GM15510 (cell line): ENCODE results near the gene MXRA8.

ENCODE experiments used
- POLR2A ChIP-seq: IDR thresholded peaks from 3 replicates; pipeline ENCODE4 v1.6.1; 2011; ENCODE audit warnings: borderline replicate concordance; ENCODE audit not compliant: insufficient read length; ENCODE audit errors: extremely low read depth

Gene MXRA8

DNA sequence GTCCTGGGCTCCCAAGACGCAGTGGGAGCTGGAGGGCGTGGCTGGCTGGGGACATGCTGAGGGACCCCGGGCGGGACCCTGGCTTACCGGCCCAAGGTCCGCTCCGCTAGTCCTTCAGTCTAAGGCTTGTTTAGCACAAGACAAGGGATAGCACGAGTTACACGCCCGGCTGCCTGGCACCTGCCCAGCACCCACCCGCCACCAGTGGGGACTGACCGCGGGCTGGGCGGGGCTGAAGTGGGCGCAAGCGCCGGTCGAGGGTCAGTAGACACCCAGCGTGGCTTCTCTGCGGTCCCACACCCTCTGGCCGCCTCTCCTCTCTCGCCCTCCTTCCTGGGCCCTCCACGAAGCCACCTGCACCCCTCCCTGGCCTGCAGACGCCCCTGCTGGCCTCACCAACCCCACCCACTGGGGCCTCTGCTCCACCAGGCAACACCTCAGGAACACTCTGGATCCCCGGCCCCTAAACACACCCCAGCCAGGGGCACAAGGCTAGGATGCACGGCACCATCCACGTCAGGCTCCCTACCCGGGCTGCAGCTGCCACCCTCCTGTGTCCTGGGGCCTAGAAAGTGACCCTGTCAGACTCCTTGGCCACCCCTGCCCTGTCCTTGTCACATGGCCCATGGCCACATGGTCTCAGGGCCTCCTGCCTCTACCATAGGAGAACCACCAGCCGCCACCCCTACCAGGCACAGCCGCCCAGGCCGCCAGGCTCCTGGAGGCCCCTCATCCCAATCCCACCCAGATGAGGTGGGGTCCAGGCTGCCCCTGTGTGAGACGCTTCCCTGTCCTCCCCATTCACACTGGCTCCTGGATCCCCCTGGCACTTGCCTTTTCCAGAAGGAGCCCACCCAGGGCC, 21.2 kb downstream of the MXRA8 start:
- no peak for TF ChIP-seq POLR2A

DNA sequence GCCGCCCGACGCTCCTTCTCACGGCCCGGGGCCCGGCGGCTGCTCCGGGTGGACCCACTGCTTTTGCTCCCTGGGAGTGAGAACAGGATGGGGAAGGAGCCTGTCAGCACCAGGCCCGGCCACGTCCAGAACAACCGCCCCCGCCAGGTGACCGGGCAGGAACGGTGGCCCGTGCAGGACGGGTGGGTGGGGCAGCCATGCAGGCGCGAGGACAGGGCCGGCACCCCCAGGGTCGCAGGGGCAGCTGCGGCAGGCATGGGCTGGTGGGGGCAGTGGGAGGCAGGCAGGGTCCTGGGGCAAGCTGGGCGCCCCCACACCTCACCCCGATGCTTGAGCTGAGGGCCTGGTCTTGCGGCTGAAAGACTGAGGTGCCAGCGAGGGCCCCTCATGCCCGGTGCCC, 21.9 kb downstream of the MXRA8 start:
- no peak for TF ChIP-seq POLR2A

DNA sequence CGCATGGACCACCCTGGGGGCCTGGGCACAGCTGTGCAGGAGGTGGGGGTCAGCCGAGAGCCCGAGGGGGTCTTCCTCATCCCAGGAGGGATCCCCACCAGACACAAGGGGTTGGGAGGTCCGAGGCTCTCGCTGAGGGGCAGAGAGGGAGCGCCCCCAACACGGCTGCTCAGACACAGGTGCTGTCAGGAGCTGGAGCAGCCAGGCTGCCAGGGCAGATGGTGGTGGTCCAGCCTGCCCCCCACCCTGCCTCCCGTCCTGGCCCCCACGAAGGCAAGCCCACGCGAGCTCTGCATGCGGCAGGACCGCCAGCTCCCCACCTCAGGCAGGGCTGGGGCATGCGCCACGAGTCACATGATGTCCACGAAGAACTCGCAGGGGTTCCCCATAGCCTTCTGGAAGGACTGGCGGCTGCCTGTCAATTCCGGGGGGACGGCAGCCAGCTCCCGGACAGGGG, 22.5 kb downstream of the MXRA8 start:
- TF ChIP-seq POLR2A: no peak

DNA sequence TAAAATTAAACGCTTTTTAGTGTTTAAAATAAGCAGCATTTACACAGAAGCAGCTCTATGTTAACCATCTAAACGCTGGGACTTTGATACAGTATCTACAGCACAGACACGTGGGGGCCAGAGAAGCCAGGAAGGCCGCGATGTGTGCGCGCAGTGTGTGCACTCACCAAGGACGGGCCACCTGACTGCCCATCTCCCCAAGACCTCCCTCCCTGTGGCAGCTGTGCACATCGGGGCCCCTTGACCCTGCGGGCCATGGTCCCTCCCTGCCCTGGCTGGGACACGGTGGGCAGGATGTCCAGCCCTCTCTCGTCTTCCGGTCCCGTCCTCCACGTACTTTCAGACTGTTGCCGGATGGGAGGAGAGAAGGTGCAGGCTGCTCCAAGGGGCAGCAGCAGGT, 23.1 kb downstream of the MXRA8 start:
- TF ChIP-seq POLR2A: no peak

DNA sequence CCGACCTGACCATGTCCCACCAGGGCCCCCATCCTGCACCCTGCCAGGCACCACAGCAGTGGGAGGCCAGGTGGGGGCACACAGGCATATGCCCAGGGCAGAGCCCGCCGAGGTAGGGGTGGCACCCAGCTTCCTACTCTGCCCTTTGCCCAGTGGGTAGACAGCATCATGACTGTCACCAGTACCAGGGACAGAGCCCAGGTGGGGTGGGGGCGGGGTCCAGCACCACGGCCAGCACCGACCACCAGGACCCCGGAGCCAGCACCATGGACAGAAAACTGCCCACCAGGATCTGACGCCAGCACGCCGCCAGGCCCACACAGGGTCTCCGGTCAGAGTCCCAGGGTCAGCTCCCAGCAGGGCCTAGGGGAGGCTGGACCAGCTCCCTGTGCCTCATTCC, 23.5 kb downstream of the MXRA8 start:
- TF ChIP-seq POLR2A: no peak

DNA sequence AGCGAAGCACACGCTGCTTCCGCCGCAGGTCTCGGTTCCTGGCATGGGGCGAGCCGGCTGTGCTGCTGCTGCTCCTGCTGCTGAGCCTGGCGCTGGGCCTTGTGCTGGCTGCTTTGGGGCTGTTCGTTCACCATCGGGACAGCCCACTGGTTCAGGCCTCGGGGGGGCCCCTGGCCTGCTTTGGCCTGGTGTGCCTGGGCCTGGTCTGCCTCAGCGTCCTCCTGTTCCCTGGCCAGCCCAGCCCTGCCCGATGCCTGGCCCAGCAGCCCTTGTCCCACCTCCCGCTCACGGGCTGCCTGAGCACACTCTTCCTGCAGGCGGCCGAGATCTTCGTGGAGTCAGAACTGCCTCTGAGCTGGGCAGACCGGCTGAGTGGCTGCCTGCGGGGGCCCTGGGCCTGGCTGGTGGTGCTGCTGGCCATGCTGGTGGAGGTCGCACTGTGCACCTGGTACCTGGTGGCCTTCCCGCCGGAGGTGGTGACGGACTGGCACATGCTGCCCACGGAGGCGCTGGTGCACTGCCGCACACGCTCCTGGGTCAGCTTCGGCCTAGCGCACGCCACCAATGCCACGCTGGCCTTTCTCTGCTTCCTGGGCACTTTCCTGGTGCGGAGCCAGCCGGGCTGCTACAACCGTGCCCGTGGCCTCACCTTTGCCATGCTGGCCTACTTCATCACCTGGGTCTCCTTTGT, 24.7 kb downstream of the MXRA8 start:
- no peak for TF ChIP-seq POLR2A

DNA sequence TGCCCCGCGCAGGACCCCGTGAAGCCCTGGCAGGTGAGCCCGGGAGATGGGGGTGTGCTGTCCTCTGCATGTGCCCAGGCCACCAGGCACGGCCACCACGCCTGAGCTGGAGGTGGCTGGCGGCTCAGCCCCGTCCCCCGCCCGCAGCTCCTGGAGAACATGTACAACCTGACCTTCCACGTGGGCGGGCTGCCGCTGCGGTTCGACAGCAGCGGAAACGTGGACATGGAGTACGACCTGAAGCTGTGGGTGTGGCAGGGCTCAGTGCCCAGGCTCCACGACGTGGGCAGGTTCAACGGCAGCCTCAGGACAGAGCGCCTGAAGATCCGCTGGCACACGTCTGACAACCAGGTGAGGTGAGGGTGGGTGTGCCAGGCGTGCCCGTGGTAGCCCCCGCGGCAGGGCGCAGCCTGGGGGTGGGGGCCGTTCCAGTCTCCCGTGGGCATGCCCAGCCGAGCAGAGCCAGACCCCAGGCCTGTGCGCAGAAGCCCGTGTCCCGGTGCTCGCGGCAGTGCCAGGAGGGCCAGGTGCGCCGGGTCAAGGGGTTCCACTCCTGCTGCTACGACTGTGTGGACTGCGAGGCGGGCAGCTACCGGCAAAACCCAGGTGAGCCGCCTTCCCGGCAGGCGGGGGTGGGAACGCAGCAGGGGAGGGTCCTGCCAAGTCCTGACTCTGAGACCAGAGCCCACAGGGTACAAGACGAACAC, 25.4 kb downstream of the MXRA8 start:
- TF ChIP-seq POLR2A: no peak

DNA sequence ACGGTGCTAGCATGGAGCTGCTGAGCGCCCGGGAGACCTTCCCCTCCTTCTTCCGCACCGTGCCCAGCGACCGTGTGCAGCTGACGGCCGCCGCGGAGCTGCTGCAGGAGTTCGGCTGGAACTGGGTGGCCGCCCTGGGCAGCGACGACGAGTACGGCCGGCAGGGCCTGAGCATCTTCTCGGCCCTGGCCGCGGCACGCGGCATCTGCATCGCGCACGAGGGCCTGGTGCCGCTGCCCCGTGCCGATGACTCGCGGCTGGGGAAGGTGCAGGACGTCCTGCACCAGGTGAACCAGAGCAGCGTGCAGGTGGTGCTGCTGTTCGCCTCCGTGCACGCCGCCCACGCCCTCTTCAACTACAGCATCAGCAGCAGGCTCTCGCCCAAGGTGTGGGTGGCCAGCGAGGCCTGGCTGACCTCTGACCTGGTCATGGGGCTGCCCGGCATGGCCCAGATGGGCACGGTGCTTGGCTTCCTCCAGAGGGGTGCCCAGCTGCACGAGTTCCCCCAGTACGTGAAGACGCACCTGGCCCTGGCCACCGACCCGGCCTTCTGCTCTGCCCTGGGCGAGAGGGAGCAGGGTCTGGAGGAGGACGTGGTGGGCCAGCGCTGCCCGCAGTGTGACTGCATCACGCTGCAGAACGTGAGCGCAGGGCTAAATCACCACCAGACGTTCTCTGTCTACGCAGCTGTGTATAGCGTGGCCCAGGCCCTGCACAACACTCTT, 26.2 kb downstream of the MXRA8 start:
- TF ChIP-seq POLR2A: no peak

DNA sequence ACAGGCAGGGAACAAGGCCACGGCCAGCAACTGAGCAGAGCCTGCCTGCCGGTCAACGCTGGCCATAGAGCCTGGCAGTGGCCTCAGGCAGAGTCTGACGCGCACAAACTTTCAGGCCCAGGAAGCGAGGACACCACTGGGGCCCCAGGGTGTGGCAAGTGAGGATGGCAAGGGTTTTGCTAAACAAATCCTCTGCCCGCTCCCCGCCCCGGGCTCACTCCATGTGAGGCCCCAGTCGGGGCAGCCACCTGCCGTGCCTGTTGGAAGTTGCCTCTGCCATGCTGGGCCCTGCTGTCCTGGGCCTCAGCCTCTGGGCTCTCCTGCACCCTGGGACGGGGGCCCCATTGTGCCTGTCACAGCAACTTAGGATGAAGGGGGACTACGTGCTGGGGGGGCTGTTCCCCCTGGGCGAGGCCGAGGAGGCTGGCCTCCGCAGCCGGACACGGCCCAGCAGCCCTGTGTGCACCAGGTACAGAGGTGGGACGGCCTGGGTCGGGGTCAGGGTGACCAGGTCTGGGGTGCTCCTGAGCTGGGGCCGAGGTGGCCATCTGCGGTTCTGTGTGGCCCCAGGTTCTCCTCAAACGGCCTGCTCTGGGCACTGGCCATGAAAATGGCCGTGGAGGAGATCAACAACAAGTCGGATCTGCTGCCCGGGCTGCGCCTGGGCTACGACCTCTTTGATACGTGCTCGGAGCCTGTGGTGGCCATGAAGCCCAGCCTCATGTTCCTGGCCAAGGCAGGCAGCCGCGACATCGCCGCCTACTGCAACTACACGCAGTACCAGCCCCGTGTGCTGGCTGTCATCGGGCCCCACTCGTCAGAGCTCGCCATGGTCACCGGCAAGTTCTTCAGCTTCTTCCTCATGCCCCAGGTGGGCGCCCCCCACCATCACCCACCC, 27.0 kb downstream of the MXRA8 start, which contains the start of gene TAS1R3:
Gene TAS1R3 (plus strand): TSS at position 213 of the 898 bp plus-strand sequence. CDS start 66 bp downstream, at position 279.
- no peak for TF ChIP-seq POLR2A

DNA sequence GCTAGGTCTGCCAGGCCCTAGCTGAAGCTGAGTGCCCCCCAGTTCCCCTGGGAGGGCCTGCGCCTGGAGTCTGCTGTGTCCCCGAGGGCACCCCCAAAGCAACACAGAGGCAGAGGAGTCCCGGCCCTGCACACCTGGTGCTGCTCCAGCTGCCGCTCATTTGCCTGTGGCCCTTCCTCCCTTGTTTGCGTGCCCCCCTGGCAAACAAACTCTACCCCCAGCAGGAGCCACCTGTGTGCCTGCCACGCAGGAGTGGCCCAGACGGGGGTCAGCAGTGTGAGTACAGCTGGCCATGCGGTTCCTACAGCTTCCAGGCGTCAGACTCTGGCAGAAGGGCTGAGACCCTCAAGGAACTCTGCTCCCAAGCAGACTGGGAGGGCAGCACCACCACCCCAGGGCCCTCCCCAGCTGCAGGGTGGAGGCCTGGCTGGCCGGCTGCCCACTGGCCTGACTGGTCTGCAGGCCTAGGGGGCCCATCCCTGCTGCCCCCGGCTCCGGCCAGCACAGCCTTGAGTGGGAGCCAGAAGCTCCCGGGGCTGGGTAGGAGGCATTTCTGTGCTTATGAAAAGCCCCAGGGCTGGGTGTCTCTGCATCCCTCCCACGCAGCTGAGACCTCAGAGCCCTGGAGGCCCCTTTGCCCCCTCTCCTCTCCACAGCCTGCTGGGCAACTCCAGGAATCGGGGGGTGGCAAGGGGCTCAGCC, 27.8 kb downstream of the MXRA8 start:
- no peak for TF ChIP-seq POLR2A

DNA sequence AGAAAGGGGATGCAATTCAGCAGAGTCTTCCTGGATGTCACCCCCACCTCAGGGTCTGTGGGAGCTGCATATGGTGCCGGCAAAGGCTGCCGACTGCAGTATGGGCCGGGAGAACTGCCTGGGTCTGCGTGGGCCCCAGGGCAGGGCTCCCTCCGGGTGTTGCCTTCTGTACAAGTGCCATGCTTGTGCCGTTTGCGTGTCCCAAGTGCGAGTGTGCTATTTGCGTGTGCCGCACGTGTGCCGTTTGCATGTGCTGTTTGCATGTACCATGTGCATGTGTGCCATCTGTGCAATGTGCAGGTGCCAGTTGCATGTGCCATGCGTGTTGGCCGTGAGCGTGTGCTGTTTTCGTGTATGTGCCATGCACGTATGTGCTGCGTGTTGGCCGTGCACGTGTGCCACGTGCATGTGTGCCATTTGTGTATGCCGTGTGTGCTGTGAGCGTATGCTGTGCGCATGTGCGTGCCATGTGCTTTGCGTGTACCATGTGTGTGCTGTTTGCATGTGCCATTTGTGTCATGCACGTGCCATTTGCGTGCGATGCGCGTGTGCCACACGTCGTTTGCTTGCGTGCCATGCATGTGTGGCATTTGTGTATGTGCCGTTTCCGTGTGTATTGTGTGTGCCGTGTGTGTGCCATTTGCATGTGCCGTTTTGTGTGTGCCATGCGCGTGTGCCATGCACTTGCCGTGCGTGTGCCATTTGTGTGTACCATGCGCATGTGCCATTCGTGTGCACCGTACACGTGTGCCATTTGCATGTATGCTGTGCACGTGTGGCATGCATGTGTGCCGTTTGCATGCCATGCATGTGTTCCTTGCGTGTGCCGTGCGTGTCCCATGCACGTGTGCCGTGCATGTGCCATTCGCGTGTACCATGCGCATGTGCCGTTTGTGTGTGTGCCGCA, 28.8 kb downstream of the MXRA8 start:
- no peak for TF ChIP-seq POLR2A

DNA sequence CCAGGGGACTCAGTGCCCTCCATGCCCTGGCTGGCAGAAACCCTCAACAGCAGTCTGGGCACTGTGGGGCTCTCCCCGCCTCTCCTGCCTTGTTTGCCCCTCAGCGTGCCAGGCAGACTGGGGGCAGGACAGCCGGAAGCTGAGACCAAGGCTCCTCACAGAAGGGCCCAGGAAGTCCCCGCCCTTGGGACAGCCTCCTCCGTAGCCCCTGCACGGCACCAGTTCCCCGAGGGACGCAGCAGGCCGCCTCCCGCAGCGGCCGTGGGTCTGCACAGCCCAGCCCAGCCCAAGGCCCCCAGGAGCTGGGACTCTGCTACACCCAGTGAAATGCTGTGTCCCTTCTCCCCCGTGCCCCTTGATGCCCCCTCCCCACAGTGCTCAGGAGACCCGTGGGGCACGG, 30.1 kb downstream of the MXRA8 start:
- TF ChIP-seq POLR2A: no peak
